ENCODE data around the gene SMARCD1.

DNA sequence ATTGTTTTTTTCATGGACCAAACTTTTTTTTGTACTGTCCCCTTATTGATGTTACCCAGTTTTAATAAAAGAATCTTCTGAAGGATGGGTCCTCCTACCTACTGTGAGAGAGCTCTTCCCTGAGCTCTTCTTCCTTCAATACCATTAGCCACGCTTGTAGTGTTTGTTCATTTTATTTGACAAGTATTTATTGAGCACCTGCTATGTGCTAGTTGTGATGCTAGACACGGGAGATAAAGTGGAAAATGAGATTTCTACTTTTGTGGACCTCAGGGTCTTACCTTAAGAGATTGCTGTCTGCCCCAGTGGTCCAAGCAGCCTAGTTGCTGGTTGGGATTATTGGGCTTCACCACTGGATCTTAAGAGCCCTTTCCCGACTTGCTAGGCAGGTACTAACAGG lies 15.4 kb downstream of the SMARCD1 start:
- TF ChIP-seq CTCF (IDR thresholded peaks at IDR 0.05 in 8 of 11, conservative IDR thresholded peaks at IDR 0.05 in 3 of 11): no peak
- TF ChIP-seq POLR2AphosphoS5 (IDR thresholded peaks at IDR 0.05): no peak
